GM12865 (cell line): Measurements from ENCODE around the gene SLC9B2.

Experiments used
- DNase-seq: peaks from one replicate; pipeline ENCODE4 v3.0.0; 2010; ENCODE audit warnings: low read depth
- H3K4me3 ChIP-seq: 2 replicates; pipeline ENCODE4 v1.5.1; 2011; ENCODE audit warnings: mild to moderate bottlenecking, low read depth, low read length, control low read depth
- CTCF ChIP-seq: IDR thresholded peaks from 2 replicates; pipeline ENCODE4 v1.5.1; 2011; ENCODE audit warnings: low read length, control low read depth, low read depth, inconsistent platforms; ENCODE audit not compliant: insufficient read depth; ENCODE audit errors: missing control alignments

The SLC9B2 gene

GRCh38 chr4:103105558-103106356 lies 29.2 kb upstream of the SLC9B2 start:
- DNase-seq = no peak
- TF ChIP-seq CTCF = no peak
- H3K4me3 ChIP-seq = no peak overlapping the region

GRCh38 chr4:103104886-103105285 lies 28.3 kb upstream of the SLC9B2 start:
- TF ChIP-seq CTCF = no peak

GRCh38 chr4:103100691-103101090 lies 24.1 kb upstream of the SLC9B2 start:
- DNase-seq = no peak
- H3K4me3 ChIP-seq = no peak overlapping the region
- TF ChIP-seq CTCF = no peak

More at GRCh38 chr4:103104886-103105285, 28.3 kb upstream of the SLC9B2 start:
- no peak for DNase-seq
- no peak overlapping the region for H3K4me3 ChIP-seq

GRCh38 chr4:103099691-103100392 lies 23.3 kb upstream of the SLC9B2 start, which contains the start of gene BDH2:
Gene BDH2 (minus strand): TSS chr4:103099834. CDS start chr4:103096254, 3,580 bp downstream.
- TF ChIP-seq CTCF = peak; percentile 55
- peak; percentile 90 for DNase-seq
- peak within 1 kb of the TSS; percentile 72 for H3K4me3 ChIP-seq

GRCh38 chr4:103098756-103099440 lies 22.3 kb upstream of the SLC9B2 start:
- H3K4me3 ChIP-seq = peak overlapping the region; percentile 72
- TF ChIP-seq CTCF = no peak
- no peak for DNase-seq

- TF ChIP-seq CTCF = no peak
- no peak overlapping the region for H3K4me3 ChIP-seq
- no peak for DNase-seq
These were observed 21.8 kb upstream of the SLC9B2 start for GRCh38 chr4:103098341-103098740.
